T-helper 2 cell treated with Interferon-gamma antibody and Interleukin-4, amounts not matched to agents 5 μg/mL and 100 μg/mL, for 36 hours (primary cell): Measurements from ENCODE around the gene ITPRIPL1.

Experiments
- DNase-seq: peaks from one replicate; pipeline ENCODE4 v3.0.0; 2021; ENCODE audit warnings: low spot score
- H3K27ac Mint-ChIP-seq: one replicate; pipeline ENCODE4 v1.8.0; 2021; ENCODE audit warnings: mild to moderate bottlenecking, mixed read lengths
- H3K27me3 Mint-ChIP-seq: one replicate; pipeline ENCODE4 v1.8.0; 2021; ENCODE audit warnings: low read depth, mixed read lengths
- H3K36me3 Mint-ChIP-seq: one replicate; pipeline ENCODE4 v1.8.0; 2021; ENCODE audit warnings: low read depth, mixed read lengths
- H3K4me1 Mint-ChIP-seq: one replicate; pipeline ENCODE4 v1.8.0; 2021; ENCODE audit warnings: low read depth, mixed read lengths
- H3K4me3 Mint-ChIP-seq: one replicate; pipeline ENCODE4 v1.8.0; 2022; ENCODE audit warnings: mild to moderate bottlenecking, moderate library complexity, mixed read lengths
- H3K9me3 Mint-ChIP-seq: one replicate; pipeline ENCODE4 v1.8.0; 2021; ENCODE audit warnings: mixed read lengths

ITPRIPL1 gene

GRCh38 chr2:96330407-96330806 lies 5.3 kb downstream of the ITPRIPL1 start:
- Mint-ChIP-seq H3K4me3 (no peak overlapping the region), H3K4me1 (peaks cover 46% of the 10 kb centered on the region), H3K27ac (no peak overlapping the region), H3K9me3 (no peaks in the 10 kb centered on the region), H3K36me3 (peaks cover 49% of the 10 kb centered on the region), H3K27me3 (no peaks in the 10 kb centered on the region)
- no peak for DNase-seq

GRCh38 chr2:96333708-96334107 lies 8.6 kb downstream of the ITPRIPL1 start:
- no peaks in the 10 kb centered on the region for H3K9me3 Mint-ChIP-seq
- peaks cover 30% of the 10 kb centered on the region for H3K36me3 Mint-ChIP-seq
- no peak for DNase-seq
- peak overlapping the region; percentile 90 for H3K4me3 Mint-ChIP-seq
- H3K27ac Mint-ChIP-seq: peak overlapping the region; percentile 67
- no peaks in the 10 kb centered on the region for H3K27me3 Mint-ChIP-seq
- peaks cover 43% of the 10 kb centered on the region for H3K4me1 Mint-ChIP-seq

GRCh38 chr2:96336104-96336775 lies 11.1 kb downstream of the ITPRIPL1 start:
- peak overlapping the region; percentile 86 for H3K27ac Mint-ChIP-seq
- no peaks in the 10 kb centered on the region for H3K9me3 Mint-ChIP-seq
- peaks cover 50% of the 10 kb centered on the region for H3K4me1 Mint-ChIP-seq
- H3K27me3 Mint-ChIP-seq: no peaks in the 10 kb centered on the region
- peaks cover 33% of the 10 kb centered on the region for H3K36me3 Mint-ChIP-seq
- H3K4me3 Mint-ChIP-seq: peak overlapping the region; percentile 90
- DNase-seq: no peak

GRCh38 chr2:96336873-96337272 lies 11.8 kb downstream of the ITPRIPL1 start:
- Mint-ChIP-seq H3K9me3 (no peaks in the 10 kb centered on the region), H3K4me1 (peaks cover 54% of the 10 kb centered on the region)

GRCh38 chr2:96340493-96341414 lies 15.6 kb downstream of the ITPRIPL1 start:
- Mint-ChIP-seq H3K4me1 (peaks cover 73% of the 10 kb centered on the region), H3K36me3 (peaks cover 63% of the 10 kb centered on the region), H3K9me3 (no peaks in the 10 kb centered on the region), H3K27ac (peak overlapping the region; percentile 51), H3K4me3 (peak overlapping the region; percentile 58), H3K27me3 (no peaks in the 10 kb centered on the region)
- DNase-seq: no peak

More at GRCh38 chr2:96336873-96337272, 11.8 kb downstream of the ITPRIPL1 start:
- Mint-ChIP-seq H3K27me3 (no peaks in the 10 kb centered on the region), H3K27ac (peak overlapping the region; percentile 86), H3K36me3 (peaks cover 39% of the 10 kb centered on the region), H3K4me3 (peak overlapping the region; percentile 90)
- DNase-seq: no peak

- peak overlapping the region; percentile 58 for H3K4me3 Mint-ChIP-seq
- H3K9me3 Mint-ChIP-seq: no peaks in the 10 kb centered on the region
- peak overlapping the region; percentile 83 for H3K27ac Mint-ChIP-seq
- H3K27me3 Mint-ChIP-seq: no peaks in the 10 kb centered on the region
- H3K36me3 Mint-ChIP-seq: peaks cover 66% of the 10 kb centered on the region
- H3K4me1 Mint-ChIP-seq: peaks cover 77% of the 10 kb centered on the region
- no peak for DNase-seq
These were observed 16.5 kb downstream of the ITPRIPL1 start for GRCh38 chr2:96341641-96342040.

- peaks cover 76% of the 10 kb centered on the region for H3K4me1 Mint-ChIP-seq
- H3K4me3 Mint-ChIP-seq: peak overlapping the region; percentile 58
- peak overlapping the region; percentile 83 for H3K27ac Mint-ChIP-seq
- H3K9me3 Mint-ChIP-seq: no peaks in the 10 kb centered on the region
- H3K36me3 Mint-ChIP-seq: peaks cover 69% of the 10 kb centered on the region
- DNase-seq: peak; percentile 79
- no peaks in the 10 kb centered on the region for H3K27me3 Mint-ChIP-seq
These were observed 17.0 kb downstream of the ITPRIPL1 start for GRCh38 chr2:96342085-96342484.

- no peaks in the 10 kb centered on the region for H3K27me3 Mint-ChIP-seq
- peaks cover 65% of the 10 kb centered on the region for H3K4me1 Mint-ChIP-seq
- peak overlapping the region; percentile 61 for H3K4me3 Mint-ChIP-seq
- peak; percentile 76 for DNase-seq
- H3K36me3 Mint-ChIP-seq: peaks cover 72% of the 10 kb centered on the region
- peak overlapping the region; percentile 83 for H3K27ac Mint-ChIP-seq
- H3K9me3 Mint-ChIP-seq: no peaks in the 10 kb centered on the region
These were observed 18.9 kb downstream of the ITPRIPL1 start for GRCh38 chr2:96344011-96344410.

GRCh38 chr2:96345438-96345837 lies 20.3 kb downstream of the ITPRIPL1 start:
- peaks cover 57% of the 10 kb centered on the region for H3K4me1 Mint-ChIP-seq
- H3K4me3 Mint-ChIP-seq: peak overlapping the region; percentile 17
- no peaks in the 10 kb centered on the region for H3K27me3 Mint-ChIP-seq
- H3K27ac Mint-ChIP-seq: peak overlapping the region; percentile 65
- no peaks in the 10 kb centered on the region for H3K9me3 Mint-ChIP-seq
- H3K36me3 Mint-ChIP-seq: peaks cover 78% of the 10 kb centered on the region
- no peak for DNase-seq

- Mint-ChIP-seq H3K9me3 (no peaks in the 10 kb centered on the region), H3K27ac (peak overlapping the region; percentile 65), H3K4me3 (no peak overlapping the region), H3K4me1 (peaks cover 54% of the 10 kb centered on the region), H3K36me3 (peaks cover 80% of the 10 kb centered on the region), H3K27me3 (no peaks in the 10 kb centered on the region)
- DNase-seq: no peak
These were observed 20.8 kb downstream of the ITPRIPL1 start for GRCh38 chr2:96345868-96346462.

GRCh38 chr2:96347395-96347794 lies 22.3 kb downstream of the ITPRIPL1 start:
- Mint-ChIP-seq H3K4me3 (no peak overlapping the region), H3K9me3 (no peaks in the 10 kb centered on the region), H3K27ac (no peak overlapping the region), H3K36me3 (peaks cover 76% of the 10 kb centered on the region), H3K27me3 (no peaks in the 10 kb centered on the region), H3K4me1 (peaks cover 40% of the 10 kb centered on the region)
- DNase-seq: no peak

GRCh38 chr2:96353032-96353561 lies 28.0 kb downstream of the ITPRIPL1 start:
- DNase-seq: no peak

GRCh38 chr2:96353606-96354101 lies 28.5 kb downstream of the ITPRIPL1 start:
- DNase-seq: no peak
- H3K27ac Mint-ChIP-seq: no peak overlapping the region
- H3K4me3 Mint-ChIP-seq: no peak overlapping the region
- peaks cover 7% of the 10 kb centered on the region for H3K4me1 Mint-ChIP-seq
- H3K36me3 Mint-ChIP-seq: peaks cover 73% of the 10 kb centered on the region
- H3K27me3 Mint-ChIP-seq: no peaks in the 10 kb centered on the region
- no peaks in the 10 kb centered on the region for H3K9me3 Mint-ChIP-seq

More at GRCh38 chr2:96353032-96353561, 28.0 kb downstream of the ITPRIPL1 start:
- H3K27me3 Mint-ChIP-seq: no peaks in the 10 kb centered on the region
- peaks cover 7% of the 10 kb centered on the region for H3K4me1 Mint-ChIP-seq
- peaks cover 72% of the 10 kb centered on the region for H3K36me3 Mint-ChIP-seq
- H3K4me3 Mint-ChIP-seq: no peak overlapping the region
- no peak overlapping the region for H3K27ac Mint-ChIP-seq
- H3K9me3 Mint-ChIP-seq: no peaks in the 10 kb centered on the region
